HT-29 (cell line): ENCODE data around the gene TMEM91. TPM values are rescaled to one million over a fixed set of nuclear protein-coding genes. Genes with fewer than 3 reads are reported as not detected.

Experiments used
- DNase-seq: peaks from one replicate; pipeline ENCODE4 v3.0.0-alpha.2; 2015; ENCODE audit warnings: low spot score
- total RNA-seq: library from RNA; depleted of rRNA; stranded (reverse); fragments of >200 nt; shearing (Covaris generic); gene quantifications from 2 replicates; pipeline ENCODE4 v1.2.3, GENCODE V29; 2014; rRNA removed

TMEM91 gene
- total RNA-seq, 1 experiment from 2014 or later, result 10.2 TPM

- no peak for DNase-seq
Measured at GRCh38 chr19:41428481-41428859, 52.1 kb downstream of the TMEM91 start.

GRCh38 chr19:41430922-41431321 lies 54.6 kb downstream of the TMEM91 start:
- DNase-seq, result no peak

GRCh38 chr19:41431426-41432386 lies 55.4 kb downstream of the TMEM91 start:
- DNase-seq, result peak; percentile 61

GRCh38 chr19:41433171-41433570 lies 56.8 kb downstream of the TMEM91 start:
- no peak for DNase-seq

Other genes with a start within 250 kb of the TMEM91 start
- gene CYP2S1, start 183.3 kb upstream of the TMEM91 start, total RNA-seq, result 18.2 and 31.4 TPM in 2 replicates
- 1.5 and 1.7 TPM in 2 replicates for gene AXL, start 157.3 kb upstream of the TMEM91 start, total RNA-seq
- 294 and 300 TPM in 2 replicates for gene HNRNPUL1, start 112.2 kb upstream of the TMEM91 start, total RNA-seq
- 34.5 and 39.5 TPM in 2 replicates for gene CCDC97, start 66.4 kb upstream of the TMEM91 start, total RNA-seq
- 2.5 and 2.6 TPM in 2 replicates for gene TGFB1, start 22.6 kb upstream of the TMEM91 start, total RNA-seq
- 26.9 and 32.1 TPM in 2 replicates for gene B9D2, start 12.4 kb upstream of the TMEM91 start, total RNA-seq
- gene EXOSC5, start 20.8 kb downstream of the TMEM91 start, total RNA-seq, result 101 and 108 TPM in 2 replicates
- gene BCKDHA, start 21.3 kb downstream of the TMEM91 start, total RNA-seq, result 202 and 212 TPM in 2 replicates
- gene B3GNT8, start 50.8 kb downstream of the TMEM91 start, total RNA-seq, result 1.2 and 2.9 TPM in 2 replicates
- 68.8 and 77.9 TPM in 2 replicates for gene DMAC2, start 63.4 kb downstream of the TMEM91 start, total RNA-seq
- gene ERICH4, start 66.6 kb downstream of the TMEM91 start, total RNA-seq, result not detected in 2 replicates
- not detected in 2 replicates for gene CEACAM21, start 199.6 kb downstream of the TMEM91 start, total RNA-seq